Neural cell (in vitro differentiated cells): ENCODE data around the gene RYR2. TPM values are rescaled to one million over a fixed set of nuclear protein-coding genes. Genes with fewer than 3 reads are reported as not detected.

Source experiments
- H2AFZ ChIP-seq: fragments of 200-600, 300-800 bp; sonication (generic), shearing (Covaris generic); 2 replicates; pipeline ENCODE4 v1.6.0; 2014; ENCODE audit warnings: low read depth, mild to moderate bottlenecking, antibody characterized with exemption, low read length, moderate library complexity
- H3F3A ChIP-seq: fragments of 200-600 bp; shearing (Covaris generic); 2 replicates; pipeline ENCODE4 v1.6.1; 2016; ENCODE audit warnings: mild to moderate bottlenecking, moderate library complexity, mixed read lengths, antibody characterized with exemption, low read length; ENCODE audit not compliant: insufficient read depth, poor library complexity, severe bottlenecking
- H3K27ac ChIP-seq: fragments of 200-600, 300-800 bp; sonication (generic), shearing (Covaris generic); 2 replicates; pipeline ENCODE4 v1.5.1; 2014; ENCODE audit warnings: mild to moderate bottlenecking, low read length, moderate library complexity
- H3K27me3 ChIP-seq: fragments of 300-800, 200-600 bp; sonication (generic), shearing (Covaris generic); 2 replicates; pipeline ENCODE4 v1.6.0; 2014; ENCODE audit warnings: mild to moderate bottlenecking, low read depth, low read length, moderate library complexity; ENCODE audit not compliant: insufficient read depth
- H3K36me3 ChIP-seq: fragments of 300-800, 200-600 bp; sonication (generic), shearing (Covaris generic); 2 replicates; pipeline ENCODE4 v1.5.1; 2014; ENCODE audit warnings: mild to moderate bottlenecking, antibody characterized with exemption, low read length, moderate library complexity; ENCODE audit not compliant: insufficient read depth
- H3K4me2 ChIP-seq: fragments of 300-800, 200-600 bp; sonication (generic), shearing (Covaris generic); 2 replicates; pipeline ENCODE4 v1.6.0; 2014; ENCODE audit warnings: mild to moderate bottlenecking, low read length
- H3K4me3 ChIP-seq: fragments of 300-800, 200-600 bp; sonication (generic), shearing (Covaris generic); 2 replicates; pipeline ENCODE4 v1.5.1; 2014; ENCODE audit warnings: mild to moderate bottlenecking, low read length, moderate library complexity
- H3K79me2 ChIP-seq: fragments of 200-600 bp; shearing (Covaris generic); replicated peaks from 2 replicates; pipeline ENCODE4 v1.6.0; 2014; ENCODE audit warnings: mild to moderate bottlenecking, low read length, moderate library complexity; ENCODE audit not compliant: insufficient read depth
- H3K9ac ChIP-seq: fragments of 300-800, 200-600 bp; sonication (generic), shearing (Covaris generic); 2 replicates; pipeline ENCODE4 v1.6.1; 2016; ENCODE audit warnings: mild to moderate bottlenecking, low read length, mixed read lengths
- H3K9me2 ChIP-seq: fragments of 200-600 bp; shearing (Covaris generic); 2 replicates; pipeline ENCODE4 v1.6.1; 2016; ENCODE audit warnings: mild to moderate bottlenecking, low read length, mixed read lengths; ENCODE audit not compliant: insufficient read depth
- H3K9me3 ChIP-seq: fragments of 200-600, 300-800 bp; sonication (generic), shearing (Covaris generic); 2 replicates; pipeline ENCODE4 v1.6.1; 2016; ENCODE audit warnings: mild to moderate bottlenecking, mixed run types, low read length, moderate library complexity, mixed read lengths
- H4K20me1 ChIP-seq: fragments of 200-600 bp; shearing (Covaris generic); 2 replicates; pipeline ENCODE4 v1.6.1; 2016; ENCODE audit warnings: mild to moderate bottlenecking, mixed run types; ENCODE audit not compliant: insufficient read depth
- EP300 ChIP-seq: fragments of 450-650 bp; conservative IDR thresholded peaks from 2 replicates; pipeline ENCODE4 v1.6.1; 2014; ENCODE audit warnings: antibody characterized with exemption, mild to moderate bottlenecking, moderate library complexity; ENCODE audit not compliant: poor library complexity, severe bottlenecking
- EZH2 ChIP-seq: fragments of 200-600, 300-800 bp; shearing (Covaris generic), sonication (generic); IDR thresholded peaks from 2 replicates; pipeline ENCODE4 v1.6.1; 2014; ENCODE audit warnings: antibody characterized with exemption, low read length, borderline replicate concordance, mild to moderate bottlenecking; ENCODE audit not compliant: insufficient read depth, poor library complexity, severe bottlenecking
- MXI1 ChIP-seq: fragments of 450-650 bp; conservative IDR thresholded peaks from 2 replicates; pipeline ENCODE4 v1.6.1; 2014; ENCODE audit warnings: antibody characterized with exemption, mild to moderate bottlenecking; ENCODE audit not compliant: poor library complexity, severe bottlenecking
- POLR2AphosphoS5 ChIP-seq: IDR thresholded peaks from 2 replicates; pipeline ENCODE4 v1.6.1; 2012
- RAD21 ChIP-seq: fragments of 450-650 bp; conservative IDR thresholded peaks from 2 replicates; pipeline ENCODE4 v1.6.1; 2014; ENCODE audit warnings: antibody characterized with exemption, mild to moderate bottlenecking, moderate library complexity
- SMC3 ChIP-seq: fragments of 450-650 bp; conservative IDR thresholded peaks from 2 replicates; pipeline ENCODE4 v1.6.1; 2014; ENCODE audit warnings: antibody characterized with exemption, mild to moderate bottlenecking, moderate library complexity; ENCODE audit not compliant: poor library complexity
- TAF1 ChIP-seq: IDR thresholded peaks from 2 replicates; pipeline ENCODE4 v1.6.1; 2012; ENCODE audit warnings: low read depth
- polyA plus RNA-seq: library from polyadenylated mRNA; depleted of rRNA; stranded (reverse); fragments of >200 nt; gene quantifications from 2 replicates; pipeline ENCODE4 v1.2.3, GENCODE V29; 2014
- TF ChIP-seq, protein P1 (sequence below): fragments of 450-650 bp; IDR thresholded peaks from 2 replicates; pipeline ENCODE4 v1.5.1; 2014; ENCODE audit warnings: antibody characterized with exemption, mild to moderate bottlenecking, moderate library complexity; ENCODE audit not compliant: poor library complexity, severe bottlenecking
- TF ChIP-seq, protein P2 (sequence below): IDR thresholded peaks from 2 replicates; pipeline ENCODE4 v1.6.1; 2012; ENCODE audit warnings: borderline replicate concordance

Gene RYR2
- polyA plus RNA-seq, 1 donor from 2014 or later, result 3.8 TPM

DNA sequence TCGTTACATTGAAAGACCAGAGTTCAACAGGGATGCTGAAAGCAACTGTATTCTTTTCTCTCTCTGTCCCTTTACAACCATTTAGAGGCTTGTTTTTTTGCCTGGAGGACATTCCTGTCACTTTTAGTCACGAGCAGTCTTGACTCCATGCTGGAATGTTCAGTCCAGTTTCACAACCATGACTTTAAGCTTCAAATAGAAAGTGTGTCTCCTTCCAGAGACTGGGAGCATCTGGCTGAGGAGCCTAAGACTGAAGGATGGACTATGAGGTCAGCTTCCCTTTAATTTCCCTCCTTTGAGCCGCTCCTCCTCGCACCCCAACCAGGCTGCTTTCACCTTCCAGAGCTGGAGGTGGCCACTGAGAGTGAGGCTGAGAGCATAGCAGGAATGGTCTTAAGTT is 10.5 kb upstream of the RYR2 start:
- no peak overlapping the region for H3K9ac ChIP-seq
- H3K4me3 ChIP-seq, result no peak overlapping the region
- TF ChIP-seq, protein P1, sequence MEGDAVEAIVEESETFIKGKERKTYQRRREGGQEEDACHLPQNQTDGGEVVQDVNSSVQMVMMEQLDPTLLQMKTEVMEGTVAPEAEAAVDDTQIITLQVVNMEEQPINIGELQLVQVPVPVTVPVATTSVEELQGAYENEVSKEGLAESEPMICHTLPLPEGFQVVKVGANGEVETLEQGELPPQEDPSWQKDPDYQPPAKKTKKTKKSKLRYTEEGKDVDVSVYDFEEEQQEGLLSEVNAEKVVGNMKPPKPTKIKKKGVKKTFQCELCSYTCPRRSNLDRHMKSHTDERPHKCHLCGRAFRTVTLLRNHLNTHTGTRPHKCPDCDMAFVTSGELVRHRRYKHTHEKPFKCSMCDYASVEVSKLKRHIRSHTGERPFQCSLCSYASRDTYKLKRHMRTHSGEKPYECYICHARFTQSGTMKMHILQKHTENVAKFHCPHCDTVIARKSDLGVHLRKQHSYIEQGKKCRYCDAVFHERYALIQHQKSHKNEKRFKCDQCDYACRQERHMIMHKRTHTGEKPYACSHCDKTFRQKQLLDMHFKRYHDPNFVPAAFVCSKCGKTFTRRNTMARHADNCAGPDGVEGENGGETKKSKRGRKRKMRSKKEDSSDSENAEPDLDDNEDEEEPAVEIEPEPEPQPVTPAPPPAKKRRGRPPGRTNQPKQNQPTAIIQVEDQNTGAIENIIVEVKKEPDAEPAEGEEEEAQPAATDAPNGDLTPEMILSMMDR, result no peak
- no peak for TF ChIP-seq RAD21
- TF ChIP-seq EP300, result no peak
- no peak for TF ChIP-seq SMC3
- no peak for TF ChIP-seq MXI1
- TF ChIP-seq POLR2AphosphoS5, result no peak
- no peaks in the 10 kb centered on the region for H3K9me2 ChIP-seq
- no peaks in the 10 kb centered on the region for H4K20me1 ChIP-seq
- no peaks in the 10 kb centered on the region for H3F3A ChIP-seq
- no peak overlapping the region for H3K27ac ChIP-seq
- no peaks in the 10 kb centered on the region for H3K79me2 ChIP-seq
- H3K36me3 ChIP-seq, result no peaks in the 10 kb centered on the region
- H3K4me2 ChIP-seq, result no peak overlapping the region
- H3K27me3 ChIP-seq, result no peaks in the 10 kb centered on the region
- H3K9me3 ChIP-seq, result no peaks in the 10 kb centered on the region
- no peak overlapping the region for H2AFZ ChIP-seq

DNA sequence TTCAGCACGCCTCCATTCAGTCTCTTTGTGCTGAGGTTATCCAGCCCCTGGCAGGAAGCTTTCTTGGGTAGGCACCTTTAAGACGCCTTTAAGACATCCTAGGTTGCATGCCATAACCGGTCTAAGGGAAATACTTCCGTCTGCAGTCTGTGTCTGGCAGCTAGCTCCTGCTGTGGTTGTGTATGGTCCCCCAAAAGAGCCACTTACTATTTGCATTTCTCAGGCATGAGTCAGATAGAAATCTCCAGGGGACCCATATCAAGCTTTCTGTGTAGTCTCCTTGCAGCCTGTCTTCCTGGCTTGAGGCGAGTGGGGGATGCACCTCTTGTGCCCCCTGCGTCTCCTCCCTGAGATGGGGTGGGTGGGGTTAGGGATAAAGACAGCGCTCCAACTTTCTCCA is 10.0 kb upstream of the RYR2 start:
- Histone ChIP-seq H3K79me2 (no peaks in the 10 kb centered on the region), H3K9me2 (no peaks in the 10 kb centered on the region), H3K27me3 (no peaks in the 10 kb centered on the region), H3K36me3 (no peaks in the 10 kb centered on the region), H3K9ac (no peak overlapping the region), H3K4me2 (no peak overlapping the region), H3K4me3 (no peak overlapping the region), H2AFZ (no peak overlapping the region), H3K9me3 (no peaks in the 10 kb centered on the region), H3K27ac (no peak overlapping the region), H3F3A (no peaks in the 10 kb centered on the region), H4K20me1 (no peaks in the 10 kb centered on the region)
- TF ChIP-seq, protein P2, sequence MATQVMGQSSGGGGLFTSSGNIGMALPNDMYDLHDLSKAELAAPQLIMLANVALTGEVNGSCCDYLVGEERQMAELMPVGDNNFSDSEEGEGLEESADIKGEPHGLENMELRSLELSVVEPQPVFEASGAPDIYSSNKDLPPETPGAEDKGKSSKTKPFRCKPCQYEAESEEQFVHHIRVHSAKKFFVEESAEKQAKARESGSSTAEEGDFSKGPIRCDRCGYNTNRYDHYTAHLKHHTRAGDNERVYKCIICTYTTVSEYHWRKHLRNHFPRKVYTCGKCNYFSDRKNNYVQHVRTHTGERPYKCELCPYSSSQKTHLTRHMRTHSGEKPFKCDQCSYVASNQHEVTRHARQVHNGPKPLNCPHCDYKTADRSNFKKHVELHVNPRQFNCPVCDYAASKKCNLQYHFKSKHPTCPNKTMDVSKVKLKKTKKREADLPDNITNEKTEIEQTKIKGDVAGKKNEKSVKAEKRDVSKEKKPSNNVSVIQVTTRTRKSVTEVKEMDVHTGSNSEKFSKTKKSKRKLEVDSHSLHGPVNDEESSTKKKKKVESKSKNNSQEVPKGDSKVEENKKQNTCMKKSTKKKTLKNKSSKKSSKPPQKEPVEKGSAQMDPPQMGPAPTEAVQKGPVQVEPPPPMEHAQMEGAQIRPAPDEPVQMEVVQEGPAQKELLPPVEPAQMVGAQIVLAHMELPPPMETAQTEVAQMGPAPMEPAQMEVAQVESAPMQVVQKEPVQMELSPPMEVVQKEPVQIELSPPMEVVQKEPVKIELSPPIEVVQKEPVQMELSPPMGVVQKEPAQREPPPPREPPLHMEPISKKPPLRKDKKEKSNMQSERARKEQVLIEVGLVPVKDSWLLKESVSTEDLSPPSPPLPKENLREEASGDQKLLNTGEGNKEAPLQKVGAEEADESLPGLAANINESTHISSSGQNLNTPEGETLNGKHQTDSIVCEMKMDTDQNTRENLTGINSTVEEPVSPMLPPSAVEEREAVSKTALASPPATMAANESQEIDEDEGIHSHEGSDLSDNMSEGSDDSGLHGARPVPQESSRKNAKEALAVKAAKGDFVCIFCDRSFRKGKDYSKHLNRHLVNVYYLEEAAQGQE, result no peak
- TF ChIP-seq EZH2 (no peak), TAF1 (no peak), RAD21 (no peak), POLR2AphosphoS5 (no peak), SMC3 (no peak), EP300 (no peak), MXI1 (no peak)
- TF ChIP-seq, protein P1, result no peak
